ENCODE results near the gene DOCK11.

DOCK11 gene

DNA sequence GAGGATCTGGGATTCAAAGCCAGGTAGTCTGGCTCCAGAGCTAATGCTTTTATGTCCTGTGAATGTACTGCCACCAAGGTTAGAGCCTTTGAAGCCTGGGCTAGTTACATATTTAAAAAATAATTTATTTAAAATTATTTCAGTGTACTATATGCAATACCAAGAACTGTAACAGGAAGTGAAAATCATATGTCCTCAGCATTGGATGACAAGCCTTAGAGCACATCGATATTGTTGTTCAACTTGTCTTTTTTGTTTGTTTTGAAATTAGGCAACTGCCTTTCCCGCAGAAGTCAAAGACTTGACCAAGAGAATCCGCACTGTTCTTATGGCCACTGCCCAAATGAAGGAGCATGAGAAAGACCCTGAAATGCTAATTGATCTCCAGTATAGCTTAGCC lies 158.7 kb downstream of the DOCK11 start:
- Histone ChIP-seq H3K27ac (replicated peaks) (no peak overlapping the region), H3K27me3 (ENCODE audit: insufficient read depth, poor library complexity, severe bottlenecking) (no peaks in the 10 kb centered on the region), H3K4me3 (replicated peaks; ENCODE audit: insufficient read depth, low read length) (no peak overlapping the region)
- no peak for DNase-seq (ENCODE audit: low read depth in 1 of 2, low spot score in 1 of 2)
- TF ChIP-seq POLR2AphosphoS5 (IDR thresholded peaks at IDR 0.05; ENCODE audit: low read depth) (no peak), SPI1 (IDR thresholded peaks at IDR 0.05; ENCODE audit: borderline replicate concordance, low read depth) (no peak), GABPA (IDR thresholded peaks at IDR 0.05; ENCODE audit: low read depth) (no peak)
- TF ChIP-seq, protein P1, sequence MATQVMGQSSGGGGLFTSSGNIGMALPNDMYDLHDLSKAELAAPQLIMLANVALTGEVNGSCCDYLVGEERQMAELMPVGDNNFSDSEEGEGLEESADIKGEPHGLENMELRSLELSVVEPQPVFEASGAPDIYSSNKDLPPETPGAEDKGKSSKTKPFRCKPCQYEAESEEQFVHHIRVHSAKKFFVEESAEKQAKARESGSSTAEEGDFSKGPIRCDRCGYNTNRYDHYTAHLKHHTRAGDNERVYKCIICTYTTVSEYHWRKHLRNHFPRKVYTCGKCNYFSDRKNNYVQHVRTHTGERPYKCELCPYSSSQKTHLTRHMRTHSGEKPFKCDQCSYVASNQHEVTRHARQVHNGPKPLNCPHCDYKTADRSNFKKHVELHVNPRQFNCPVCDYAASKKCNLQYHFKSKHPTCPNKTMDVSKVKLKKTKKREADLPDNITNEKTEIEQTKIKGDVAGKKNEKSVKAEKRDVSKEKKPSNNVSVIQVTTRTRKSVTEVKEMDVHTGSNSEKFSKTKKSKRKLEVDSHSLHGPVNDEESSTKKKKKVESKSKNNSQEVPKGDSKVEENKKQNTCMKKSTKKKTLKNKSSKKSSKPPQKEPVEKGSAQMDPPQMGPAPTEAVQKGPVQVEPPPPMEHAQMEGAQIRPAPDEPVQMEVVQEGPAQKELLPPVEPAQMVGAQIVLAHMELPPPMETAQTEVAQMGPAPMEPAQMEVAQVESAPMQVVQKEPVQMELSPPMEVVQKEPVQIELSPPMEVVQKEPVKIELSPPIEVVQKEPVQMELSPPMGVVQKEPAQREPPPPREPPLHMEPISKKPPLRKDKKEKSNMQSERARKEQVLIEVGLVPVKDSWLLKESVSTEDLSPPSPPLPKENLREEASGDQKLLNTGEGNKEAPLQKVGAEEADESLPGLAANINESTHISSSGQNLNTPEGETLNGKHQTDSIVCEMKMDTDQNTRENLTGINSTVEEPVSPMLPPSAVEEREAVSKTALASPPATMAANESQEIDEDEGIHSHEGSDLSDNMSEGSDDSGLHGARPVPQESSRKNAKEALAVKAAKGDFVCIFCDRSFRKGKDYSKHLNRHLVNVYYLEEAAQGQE (IDR thresholded peaks at IDR 0.05; ENCODE audit: insufficient replicate concordance, low read depth) = no peak
- TF ChIP-seq, protein P2, sequence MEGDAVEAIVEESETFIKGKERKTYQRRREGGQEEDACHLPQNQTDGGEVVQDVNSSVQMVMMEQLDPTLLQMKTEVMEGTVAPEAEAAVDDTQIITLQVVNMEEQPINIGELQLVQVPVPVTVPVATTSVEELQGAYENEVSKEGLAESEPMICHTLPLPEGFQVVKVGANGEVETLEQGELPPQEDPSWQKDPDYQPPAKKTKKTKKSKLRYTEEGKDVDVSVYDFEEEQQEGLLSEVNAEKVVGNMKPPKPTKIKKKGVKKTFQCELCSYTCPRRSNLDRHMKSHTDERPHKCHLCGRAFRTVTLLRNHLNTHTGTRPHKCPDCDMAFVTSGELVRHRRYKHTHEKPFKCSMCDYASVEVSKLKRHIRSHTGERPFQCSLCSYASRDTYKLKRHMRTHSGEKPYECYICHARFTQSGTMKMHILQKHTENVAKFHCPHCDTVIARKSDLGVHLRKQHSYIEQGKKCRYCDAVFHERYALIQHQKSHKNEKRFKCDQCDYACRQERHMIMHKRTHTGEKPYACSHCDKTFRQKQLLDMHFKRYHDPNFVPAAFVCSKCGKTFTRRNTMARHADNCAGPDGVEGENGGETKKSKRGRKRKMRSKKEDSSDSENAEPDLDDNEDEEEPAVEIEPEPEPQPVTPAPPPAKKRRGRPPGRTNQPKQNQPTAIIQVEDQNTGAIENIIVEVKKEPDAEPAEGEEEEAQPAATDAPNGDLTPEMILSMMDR (IDR thresholded peaks at IDR 0.05; ENCODE audit: insufficient read depth, low read length) = no peak

DNA sequence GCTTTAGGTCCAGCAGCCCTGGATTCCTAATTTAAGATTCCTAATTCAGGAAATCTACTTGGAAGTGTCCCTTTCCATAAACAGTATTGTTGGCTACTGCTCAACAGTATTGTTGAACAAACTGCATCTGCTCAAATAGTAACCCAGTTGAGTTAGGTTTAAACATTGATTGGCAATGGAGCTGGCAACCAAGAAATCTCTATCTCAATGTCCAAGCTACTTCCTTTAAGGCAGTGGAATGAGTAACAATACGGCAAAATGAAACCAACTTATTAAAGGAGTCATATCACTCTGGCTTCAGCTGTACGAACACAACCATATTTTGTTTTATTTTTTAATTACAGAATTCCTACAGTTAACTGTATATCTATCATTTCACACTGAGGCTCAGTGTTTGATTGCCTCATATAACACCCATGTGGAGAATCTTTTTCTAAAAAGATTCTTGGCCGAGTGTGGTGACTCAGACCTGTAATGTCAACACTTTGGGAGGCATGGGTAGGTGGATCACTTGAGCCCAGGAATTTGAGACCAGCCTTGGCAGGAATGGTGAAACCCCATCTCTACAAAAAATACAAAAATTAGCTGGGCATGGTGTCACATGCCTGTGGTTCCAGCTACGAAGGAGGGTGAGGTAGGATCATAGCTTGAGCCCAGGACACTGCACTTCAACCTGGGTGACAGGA lies 160.1 kb downstream of the DOCK11 start:
- no peak overlapping the region for H3K4me3 ChIP-seq (replicated peaks; ENCODE audit: insufficient read depth, low read length)
- TF ChIP-seq, protein P2 (IDR thresholded peaks at IDR 0.05; ENCODE audit: insufficient read depth, low read length) = no peak
- TF ChIP-seq GABPA (IDR thresholded peaks at IDR 0.05; ENCODE audit: low read depth) = no peak
- no peak for TF ChIP-seq SPI1 (IDR thresholded peaks at IDR 0.05; ENCODE audit: borderline replicate concordance, low read depth)
- TF ChIP-seq POLR2AphosphoS5 (IDR thresholded peaks at IDR 0.05; ENCODE audit: low read depth) = no peak
- TF ChIP-seq, protein P1 (IDR thresholded peaks at IDR 0.05; ENCODE audit: insufficient replicate concordance, low read depth) = no peak
- no peaks in the 10 kb centered on the region for H3K27me3 ChIP-seq (ENCODE audit: insufficient read depth, poor library complexity, severe bottlenecking)
- DNase-seq (ENCODE audit: low read depth in 1 of 2, low spot score in 1 of 2) = no peak
- H3K27ac ChIP-seq (replicated peaks) = no peak overlapping the region

DNA sequence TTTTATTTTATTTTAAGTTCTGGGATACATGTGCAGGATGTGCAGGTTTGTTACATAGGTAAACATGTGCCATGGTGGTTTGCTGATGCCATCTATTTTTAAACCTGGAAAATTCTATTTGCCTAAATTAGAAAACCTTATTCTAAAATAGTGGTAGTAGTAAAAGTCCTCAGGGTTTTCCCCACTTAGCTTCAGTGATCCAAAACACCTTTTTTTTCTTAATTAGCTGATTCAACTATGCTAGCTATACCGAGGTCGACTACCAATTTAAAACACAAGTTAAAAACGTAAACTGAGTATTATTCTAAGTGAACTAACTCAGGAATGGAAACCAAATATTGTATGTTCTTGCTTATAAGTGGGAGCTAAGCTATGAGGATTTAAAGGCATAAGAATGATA lies 161.8 kb downstream of the DOCK11 start:
- no peak for TF ChIP-seq POLR2AphosphoS5 (IDR thresholded peaks at IDR 0.05; ENCODE audit: low read depth)
- no peak for TF ChIP-seq GABPA (IDR thresholded peaks at IDR 0.05; ENCODE audit: low read depth)
- TF ChIP-seq, protein P2 (IDR thresholded peaks at IDR 0.05; ENCODE audit: insufficient read depth, low read length) = no peak
- TF ChIP-seq, protein P1 (IDR thresholded peaks at IDR 0.05; ENCODE audit: insufficient replicate concordance, low read depth) = no peak
- no peak for TF ChIP-seq SPI1 (IDR thresholded peaks at IDR 0.05; ENCODE audit: borderline replicate concordance, low read depth)
- H3K27me3 ChIP-seq (ENCODE audit: insufficient read depth, poor library complexity, severe bottlenecking) = no peaks in the 10 kb centered on the region
- no peak overlapping the region for H3K27ac ChIP-seq (replicated peaks)
- no peak overlapping the region for H3K4me3 ChIP-seq (replicated peaks; ENCODE audit: insufficient read depth, low read length)
- DNase-seq (ENCODE audit: low read depth in 1 of 2, low spot score in 1 of 2) = no peak
